Keratinocyte (primary cell): ENCODE results near the gene SOX2. TPM values are rescaled to one million over a fixed set of nuclear protein-coding genes. Genes with fewer than 3 reads are reported as not detected.
A peak's percentile ranks its signal among the peaks of the same experiment; 100 is the strongest.

Experiments used
- DNase-seq: peaks from one replicate; pipeline ENCODE4 v3.0.0-alpha.2; 2011; ENCODE audit warnings: low read depth, missing footprints, low spot score
- FAIRE-seq: peaks from 2 replicates; lab custom pipeline; 2011; peaks lifted over from hg19 to GRCh38; lab: Jason Lieb, UNC
- H2AFZ ChIP-seq: 2 replicates; pipeline ENCODE4 v1.6.0; 2012; ENCODE audit warnings: low read length, control low read depth, inconsistent platforms; ENCODE audit not compliant: control insufficient read depth
- H3K27ac ChIP-seq: 2 replicates; pipeline ENCODE4 v1.5.1; 2011; ENCODE audit warnings: low read length; ENCODE audit not compliant: control insufficient read depth, insufficient read depth
- H3K27me3 ChIP-seq: 3 replicates; pipeline ENCODE4 v1.6.0; 2011; ENCODE audit warnings: low read length; ENCODE audit not compliant: control insufficient read depth, insufficient read depth; ENCODE audit errors: extremely low read depth
- H3K36me3 ChIP-seq, 2 experiments: 2 replicates in 1 of 2; 3 replicates in 1 of 2; pipeline ENCODE4 v1.5.1; 2011; ENCODE audit warnings: low read length in 2 of 2, mild to moderate bottlenecking in 1 of 2; ENCODE audit not compliant: control insufficient read depth in 2 of 2, insufficient read depth in 2 of 2; ENCODE audit errors: extremely low read depth in 1 of 2
- H3K4me1 ChIP-seq: 3 replicates; pipeline ENCODE4 v1.5.1; 2011; ENCODE audit warnings: low read length; ENCODE audit not compliant: control insufficient read depth, insufficient read depth; ENCODE audit errors: extremely low read depth
- H3K4me2 ChIP-seq: 3 replicates; pipeline ENCODE4 v1.6.0; 2011; ENCODE audit warnings: low read depth, low read length; ENCODE audit not compliant: control insufficient read depth, insufficient read depth; ENCODE audit errors: extremely low read depth
- H3K4me3 ChIP-seq, 3 experiments: fragments of 200-600 bp in 1 of 3; sonication (generic) in 1 of 3; 2 replicates in 2 of 3; 3 replicates in 1 of 3; pipeline ENCODE4 v1.5.1; 2011 to 2016; ENCODE audit warnings: low read length in 3 of 3, mild to moderate bottlenecking in 3 of 3, control low read depth in 2 of 3, inconsistent platforms in 1 of 3, low read depth in 1 of 3, mixed read lengths in 1 of 3, mixed run types in 1 of 3, moderate library complexity in 1 of 3; ENCODE audit not compliant: control insufficient read depth in 2 of 3, insufficient read depth in 2 of 3; ENCODE audit errors: extremely low read depth in 1 of 3
- H3K79me2 ChIP-seq: 2 replicates; pipeline ENCODE4 v1.6.0; 2012; ENCODE audit warnings: low read length; ENCODE audit not compliant: control insufficient read depth, insufficient read depth
- H3K9ac ChIP-seq: 3 replicates; pipeline ENCODE4 v1.6.0; 2011; ENCODE audit warnings: low read length; ENCODE audit not compliant: control insufficient read depth, insufficient read depth; ENCODE audit errors: extremely low read depth
- H3K9me1 ChIP-seq: 3 replicates; pipeline ENCODE4 v1.6.0; 2011; ENCODE audit warnings: low read length; ENCODE audit not compliant: control insufficient read depth, insufficient read depth; ENCODE audit errors: extremely low read depth
- H3K9me3 ChIP-seq: 2 replicates; pipeline ENCODE4 v1.5.1; 2012; ENCODE audit warnings: low read depth, low read length; ENCODE audit not compliant: control insufficient read depth
- H4K20me1 ChIP-seq: 3 replicates; pipeline ENCODE4 v1.6.0; 2011; ENCODE audit warnings: low read length; ENCODE audit not compliant: control insufficient read depth, insufficient read depth; ENCODE audit errors: extremely low read depth
- EZH2 ChIP-seq: IDR thresholded peaks from one replicate; pipeline ENCODE4 v1.6.1; 2012; ENCODE audit warnings: inconsistent platforms, mild to moderate bottlenecking, low read length, moderate library complexity
- dilution Hi-C: fragments of 300-500 bp; cut with MboI; formaldehyde crosslinking; loops from one replicate; pipeline ENCODE4 v1.7.0; 2020; ENCODE audit warnings: low sequenced_read_pairs; ENCODE audit not compliant: extremely low pct_ligation_motif_present
- polyA plus RNA-seq, 5 experiments: library from polyadenylated mRNA; depleted of rRNA in 3 of 5; stranded (reverse) in 3 of 5; stranded (forward) in 1 of 5; unstranded in 1 of 5; fragments of >200 nt; gene quantifications; 1 replicate in 1 of 5; 2 replicates in 3 of 5; 3 replicates in 1 of 5; pipeline versions ENCODE4 v1.2.1 to v1.2.3, GENCODE V29; 2011 to 2012; ENCODE audit warnings: missing spikeins in 2 of 5, low read depth in 1 of 5, low replicate concordance in 1 of 5
- TF ChIP-seq, protein P1 (sequence below), 3 experiments: IDR thresholded peaks in 1 of 3; conservative IDR thresholded peaks in 1 of 3; optimal IDR thresholded peaks in 1 of 3; 2 replicates in 2 of 3; 3 replicates in 1 of 3; pipeline versions ENCODE3 to v1.5.1; 2011; ENCODE audit warnings: low read length in 3 of 3, mild to moderate bottlenecking in 3 of 3, moderate library complexity in 2 of 3, control low read depth in 1 of 3, inconsistent platforms in 1 of 3; ENCODE audit not compliant: insufficient read depth in 2 of 3; ENCODE audit errors: extremely low read depth in 1 of 3

SOX2 gene
- polyA plus RNA-seq, 1 donor (not counting 4 experiments of a cell fraction or from before 2014, with no cell fraction given) = not detected

DNA sequence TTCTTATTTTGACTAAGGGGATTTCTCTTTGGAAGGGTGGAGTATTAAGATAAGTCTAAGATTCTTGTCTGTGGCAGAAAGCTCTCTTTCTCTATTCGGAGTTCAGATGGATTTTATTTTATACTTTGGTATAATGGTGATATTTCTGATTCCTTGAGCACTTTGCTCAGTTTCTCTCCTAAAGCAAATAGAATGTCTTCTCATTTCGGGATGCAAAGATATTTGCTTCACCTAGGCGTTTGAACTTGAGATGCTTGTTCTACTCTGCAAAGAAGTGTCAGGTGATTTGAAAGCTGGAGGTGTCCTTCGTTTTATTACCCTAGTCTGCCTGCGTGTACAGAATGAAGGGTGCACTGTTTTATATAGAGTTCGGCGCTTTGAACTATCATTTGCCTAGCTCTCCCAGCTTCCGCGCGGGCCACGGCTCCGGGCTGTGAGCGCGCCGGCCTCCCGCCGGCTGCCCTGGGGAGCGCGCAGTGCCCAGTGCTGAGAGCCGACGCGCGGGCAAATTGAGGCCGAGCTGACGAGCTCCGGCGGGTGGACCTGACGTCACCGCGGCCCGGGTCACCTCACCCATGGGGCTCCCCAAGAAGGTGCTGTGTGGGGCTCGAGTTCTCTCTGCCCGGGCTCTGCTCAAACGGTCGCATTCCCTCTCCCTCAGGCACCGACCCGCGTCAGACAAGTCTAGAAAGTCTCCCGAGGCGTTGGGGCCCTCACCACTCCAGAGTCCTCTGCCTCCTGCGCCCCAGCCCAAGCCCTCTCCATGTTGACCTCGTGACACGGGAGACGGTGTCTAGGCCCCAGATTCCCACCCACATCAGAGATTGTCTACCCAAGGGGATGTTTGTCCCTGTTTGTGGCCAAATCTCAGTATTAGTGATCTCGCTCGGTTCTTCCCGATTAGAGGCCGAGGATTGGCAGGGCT is 7.5 kb downstream of the SOX2 start:
- Histone ChIP-seq H3K36me3 (no peaks in the 10 kb centered on the region), H3K9me1 (no peaks in the 10 kb centered on the region), H4K20me1 (no peaks in the 10 kb centered on the region), H3K9ac (no peak overlapping the region), H3K4me3 (no peak overlapping the region), H3K79me2 (no peaks in the 10 kb centered on the region), H3K4me1 (no peaks in the 10 kb centered on the region), H3K27me3 (peaks cover 97% of the 10 kb centered on the region), H3K27ac (no peak overlapping the region), H2AFZ (no peak overlapping the region), H3K9me3 (peaks cover 3% of the 10 kb centered on the region), H3K4me2 (peak overlapping the region; percentile 8)
- DNase-seq = no peak
- TF ChIP-seq, protein P1, sequence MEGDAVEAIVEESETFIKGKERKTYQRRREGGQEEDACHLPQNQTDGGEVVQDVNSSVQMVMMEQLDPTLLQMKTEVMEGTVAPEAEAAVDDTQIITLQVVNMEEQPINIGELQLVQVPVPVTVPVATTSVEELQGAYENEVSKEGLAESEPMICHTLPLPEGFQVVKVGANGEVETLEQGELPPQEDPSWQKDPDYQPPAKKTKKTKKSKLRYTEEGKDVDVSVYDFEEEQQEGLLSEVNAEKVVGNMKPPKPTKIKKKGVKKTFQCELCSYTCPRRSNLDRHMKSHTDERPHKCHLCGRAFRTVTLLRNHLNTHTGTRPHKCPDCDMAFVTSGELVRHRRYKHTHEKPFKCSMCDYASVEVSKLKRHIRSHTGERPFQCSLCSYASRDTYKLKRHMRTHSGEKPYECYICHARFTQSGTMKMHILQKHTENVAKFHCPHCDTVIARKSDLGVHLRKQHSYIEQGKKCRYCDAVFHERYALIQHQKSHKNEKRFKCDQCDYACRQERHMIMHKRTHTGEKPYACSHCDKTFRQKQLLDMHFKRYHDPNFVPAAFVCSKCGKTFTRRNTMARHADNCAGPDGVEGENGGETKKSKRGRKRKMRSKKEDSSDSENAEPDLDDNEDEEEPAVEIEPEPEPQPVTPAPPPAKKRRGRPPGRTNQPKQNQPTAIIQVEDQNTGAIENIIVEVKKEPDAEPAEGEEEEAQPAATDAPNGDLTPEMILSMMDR (optimal IDR thresholded peaks at IDR 0.05 in 1 of 3, IDR thresholded peaks at IDR 0.05 in 1 of 3, conservative IDR thresholded peaks at IDR 0.05 in 1 of 3; ENCODE audit: extremely low read depth in 1 of 3, insufficient read depth in 2 of 3, low read length in 3 of 3) = no peak
- peak; percentile 87 for TF ChIP-seq EZH2
- no peak for FAIRE-seq
- dilution Hi-C loops = no loop called here

DNA sequence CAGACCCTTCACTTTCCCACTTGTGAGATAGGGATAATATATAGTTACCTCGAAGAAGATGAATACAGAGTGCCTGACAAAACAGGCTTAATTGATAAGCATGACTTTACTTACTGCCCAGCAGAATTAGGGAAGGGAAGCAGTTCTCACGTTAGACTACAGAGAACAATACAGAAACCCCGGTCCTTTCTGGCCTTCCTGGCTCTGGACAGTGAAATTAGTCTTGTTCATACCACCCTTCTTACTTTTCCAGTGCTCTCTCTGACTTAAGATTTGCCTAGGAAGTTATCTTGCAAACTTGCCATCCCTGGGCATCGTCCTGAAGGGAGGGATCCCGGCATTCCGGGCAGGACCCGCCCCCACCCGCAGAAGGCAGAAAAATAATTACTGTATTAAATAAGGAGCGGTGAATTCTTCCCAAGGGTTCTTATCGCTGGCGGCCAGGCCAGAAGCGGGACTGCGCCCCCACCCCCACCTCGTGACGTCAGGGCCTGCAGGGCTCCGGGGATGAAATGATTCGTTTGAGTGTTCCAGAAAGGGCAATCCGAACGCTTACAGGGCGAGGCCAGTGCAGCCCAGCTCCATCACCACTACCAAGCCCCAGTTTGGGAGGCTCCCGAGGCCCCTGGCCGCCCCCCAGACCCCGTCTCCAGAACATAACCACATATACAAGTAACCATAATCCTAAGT is 8.4 kb downstream of the SOX2 start:
- dilution Hi-C loops = no loop called here
- H3K27ac ChIP-seq = no peak overlapping the region
- H3K9me1 ChIP-seq = no peaks in the 10 kb centered on the region
- H3K36me3 ChIP-seq = no peaks in the 10 kb centered on the region
- peaks cover 97% of the 10 kb centered on the region for H3K27me3 ChIP-seq
- H3K9ac ChIP-seq = no peak overlapping the region
- DNase-seq = no peak
- no peak overlapping the region for H2AFZ ChIP-seq
- no peak overlapping the region for H3K4me2 ChIP-seq
- H3K79me2 ChIP-seq = no peaks in the 10 kb centered on the region
- TF ChIP-seq, protein P1 (optimal IDR thresholded peaks at IDR 0.05 in 1 of 3, IDR thresholded peaks at IDR 0.05 in 1 of 3, conservative IDR thresholded peaks at IDR 0.05 in 1 of 3; ENCODE audit: extremely low read depth in 1 of 3, insufficient read depth in 2 of 3, low read length in 3 of 3) = no peak
- FAIRE-seq = peak; percentile 44
- no peak overlapping the region for H3K4me3 ChIP-seq
- no peaks in the 10 kb centered on the region for H4K20me1 ChIP-seq
- H3K4me1 ChIP-seq = no peaks in the 10 kb centered on the region
- H3K9me3 ChIP-seq = peaks cover 3% of the 10 kb centered on the region
